IMR-90 (cell line): Measurements from ENCODE around the gene BMERB1. TPM values are rescaled to one million over a fixed set of nuclear protein-coding genes. Genes with fewer than 3 reads are reported as not detected.

ENCODE experiments used
- ATAC-seq: fragments of 200-7000 bp; cut with Tn5 transposase; 2 replicates; pipeline ENCODE4 v1.9.1; 2020; ENCODE audit warnings: low read depth, mild to moderate bottlenecking, moderate library complexity
- BruUV-seq: library from RNA; stranded (reverse); fragments of 400-500 nt; replicated peaks from 2 replicates; lab custom pipeline; 2021; lab: Mats Ljungman, UMichigan
- CTCF ChIA-PET: fragments of 300-600 bp; formaldehyde crosslinking; extraction: SDS; loops from one replicate; lab custom pipeline; 2021; ENCODE audit warnings: antibody characterized with exemption; lab: Yijun Ruan, JAX
- POLR2A ChIA-PET: fragments of 300-600 bp; sonication (Branson Sonifier 250); formaldehyde crosslinking; loops from one replicate; lab custom pipeline; 2022; ENCODE audit warnings: antibody characterized with exemption; ENCODE audit not compliant: unreplicated experiment; lab: Charles Lee
- DNase-seq: peaks from one replicate; pipeline ENCODE4 v3.0.0; 2013
- H2AFZ ChIP-seq: replicated peaks from 2 replicates; pipeline ENCODE3; 2013; ENCODE audit warnings: low read length, mild to moderate bottlenecking; ENCODE audit not compliant: poor library complexity
- H2AK5ac ChIP-seq: 2 replicates; pipeline ENCODE4 v1.6.1; 2013; ENCODE audit warnings: low read depth, low read length, inconsistent platforms
- H2AK9ac ChIP-seq: replicated peaks from 2 replicates; pipeline ENCODE3; 2013; ENCODE audit warnings: mild to moderate bottlenecking, low read depth, low read length, moderate library complexity; ENCODE audit not compliant: poor library complexity
- H2BK120ac ChIP-seq: 2 replicates; pipeline ENCODE4 v1.6.1; 2013; ENCODE audit warnings: low read depth, low read length, inconsistent platforms
- H2BK15ac ChIP-seq: 3 replicates; pipeline ENCODE4 v1.6.1; 2013; ENCODE audit warnings: low read depth, low read length, inconsistent platforms
- H2BK20ac ChIP-seq: 2 replicates; pipeline ENCODE4 v1.6.1; 2013; ENCODE audit warnings: low read depth, mild to moderate bottlenecking, inconsistent platforms, low read length, moderate library complexity
- H2BK5ac ChIP-seq: 2 replicates; pipeline ENCODE4 v1.6.1; 2013; ENCODE audit warnings: mild to moderate bottlenecking, low read depth, low read length, inconsistent platforms; ENCODE audit not compliant: poor library complexity, severe bottlenecking
- H3K14ac ChIP-seq: replicated peaks from 2 replicates; pipeline ENCODE4 v1.6.1; 2013; ENCODE audit warnings: low read depth, low read length, inconsistent platforms
- H3K18ac ChIP-seq: 2 replicates; pipeline ENCODE4 v1.6.1; 2013; ENCODE audit warnings: low read depth, low read length, control low read depth
- H3K23ac ChIP-seq: 2 replicates; pipeline ENCODE4 v1.6.1; 2013; ENCODE audit warnings: low read depth, low read length, inconsistent platforms
- H3K27ac ChIP-seq: 2 replicates; pipeline ENCODE4 v1.5.1; 2013; ENCODE audit warnings: mild to moderate bottlenecking, control low read depth, low read length; ENCODE audit not compliant: insufficient read depth
- H3K27me3 ChIP-seq: 2 replicates; pipeline ENCODE4 v1.6.1; 2013; ENCODE audit warnings: low read length; ENCODE audit not compliant: control insufficient read depth, insufficient read depth
- H3K36me3 ChIP-seq: 2 replicates; pipeline ENCODE4 v1.6.1; 2013; ENCODE audit warnings: low read length, mixed read lengths; ENCODE audit not compliant: control insufficient read depth, insufficient read depth
- H3K4ac ChIP-seq: 2 replicates; pipeline ENCODE4 v1.6.1; 2013; ENCODE audit warnings: low read depth, low read length, inconsistent platforms
- H3K4me1 ChIP-seq: 2 replicates; pipeline ENCODE4 v1.6.1; 2013; ENCODE audit warnings: low read length, mixed read lengths; ENCODE audit not compliant: control insufficient read depth, insufficient read depth
- H3K4me2 ChIP-seq: 2 replicates; pipeline ENCODE4 v1.6.1; 2013; ENCODE audit warnings: low read depth, mild to moderate bottlenecking, control low read depth, low read length, moderate library complexity
- H3K4me3 ChIP-seq: 2 replicates; pipeline ENCODE4 v1.5.1; 2013; ENCODE audit warnings: low read depth, mild to moderate bottlenecking, control low read depth, low read length, moderate library complexity; ENCODE audit not compliant: insufficient read depth
- H3K56ac ChIP-seq: 2 replicates; pipeline ENCODE4 v1.6.1; 2013; ENCODE audit warnings: low read length, inconsistent platforms; ENCODE audit not compliant: insufficient read depth; ENCODE audit errors: extremely low read depth
- H3K79me1 ChIP-seq, 2 experiments: 2 replicates each; pipeline ENCODE4 v1.6.1; 2013; ENCODE audit warnings: low read length in 2 of 2, inconsistent platforms in 1 of 2, low read depth in 1 of 2
- H3K9ac ChIP-seq: 2 replicates; pipeline ENCODE4 v1.6.1; 2013; ENCODE audit warnings: low read depth, low read length, control low read depth
- H3K9me1 ChIP-seq: 2 replicates; pipeline ENCODE4 v1.6.1; 2013; ENCODE audit warnings: low read length, inconsistent platforms; ENCODE audit not compliant: insufficient read depth
- H3K9me3 ChIP-seq: 2 replicates; pipeline ENCODE4 v1.6.1; 2013; ENCODE audit warnings: low read length; ENCODE audit not compliant: control insufficient read depth, insufficient read depth
- H4K20me1 ChIP-seq: 2 replicates; pipeline ENCODE4 v1.6.1; 2013; ENCODE audit warnings: low read length, inconsistent platforms; ENCODE audit not compliant: insufficient read depth
- H4K5ac ChIP-seq: 2 replicates; pipeline ENCODE4 v1.6.1; 2013; ENCODE audit warnings: mild to moderate bottlenecking, low read depth, low read length, control low read depth
- H4K8ac ChIP-seq, 2 experiments: 2 replicates each; pipeline ENCODE4 v1.6.1; 2013; ENCODE audit warnings: low read depth in 2 of 2, low read length in 2 of 2, control low read depth in 1 of 2, inconsistent platforms in 1 of 2
- H4K91ac ChIP-seq: 2 replicates; pipeline ENCODE4 v1.6.1; 2013; ENCODE audit warnings: low read depth, low read length, inconsistent platforms; ENCODE audit not compliant: insufficient read depth
- BHLHE40 ChIP-seq: fragments of 150-350 bp; IDR thresholded peaks from 2 replicates; pipeline ENCODE4 v1.6.1; 2016; ENCODE audit warnings: mild to moderate bottlenecking, low read depth, low read length
- CEBPB ChIP-seq: IDR thresholded peaks from 2 replicates; pipeline ENCODE4 v1.6.1; 2012; ENCODE audit warnings: low read depth, low read length, improper control_type of control experiment
- ELK1 ChIP-seq: fragments of 150-350 bp; IDR thresholded peaks from 2 replicates; pipeline ENCODE4 v1.6.1; 2016; ENCODE audit warnings: low read depth, mild to moderate bottlenecking, low read length, moderate library complexity, borderline replicate concordance
- MAFK ChIP-seq: IDR thresholded peaks from 2 replicates; pipeline ENCODE4 v1.6.1; 2012; ENCODE audit warnings: low read depth, low read length, improper control_type of control experiment
- POLR2A ChIP-seq: IDR thresholded peaks from 2 replicates; pipeline ENCODE4 v1.6.1; 2012; ENCODE audit warnings: mild to moderate bottlenecking, low read depth, low read length
- RAD21 ChIP-seq: IDR thresholded peaks from 2 replicates; pipeline ENCODE4 v1.6.1; 2012; ENCODE audit warnings: low read length, improper control_type of control experiment
- RFX5 ChIP-seq: IDR thresholded peaks from 2 replicates; pipeline ENCODE4 v1.8.0; 2012; ENCODE audit warnings: low read depth, mild to moderate bottlenecking, low read length, moderate library complexity
- USF2 ChIP-seq: fragments of 150-350 bp; IDR thresholded peaks from 2 replicates; pipeline ENCODE4 v1.6.1; 2017; ENCODE audit warnings: mild to moderate bottlenecking, antibody characterized with exemption, low read length, low read depth
- WGBS, 2 experiments: methylation state at CpG; one replicate each; pipeline versions ENCODE4 v1.1.5 to v1.1.7; 2013; ENCODE audit warnings: missing lambda C conversion rate in 2 of 2; ENCODE audit not compliant: insufficient read length in 1 of 2; ENCODE audit errors: extremely low coverage in 2 of 2; 5-methylcytosine and 5-hydroxymethylcytosine counted together
- dilution Hi-C: fragments of 300-500 bp; cut with HindIII; formaldehyde crosslinking; loops from one replicate; pipeline ENCODE4 v1.14.3; 2018; ENCODE audit warnings: low sequenced_read_pairs; ENCODE audit not compliant: unreplicated experiment
- in situ Hi-C: fragments of 300-500 bp; cut with MboI; formaldehyde crosslinking; loops from 3 replicates; pipeline ENCODE4 v1.14.3; 2019; ENCODE audit warnings: low sequenced_read_pairs, inconsistent platforms, mixed read lengths
- intact Hi-C: fragments of 100-400 bp; cut with micrococcal nuclease; formaldehyde crosslinking; loops from 2 replicates; pipeline ENCODE4 v1.10.0; 2022
- polyA plus RNA-seq, 3 experiments: library from polyadenylated mRNA; depleted of rRNA; stranded (reverse); fragments of >200 nt; gene quantifications; 2 replicates each; pipeline ENCODE4 v1.2.3, GENCODE V29; 2012; ENCODE audit warnings: low replicate concordance in 1 of 3
- total RNA-seq: library from RNA; depleted of rRNA; stranded (reverse); fragments of >200 nt; gene quantifications from 2 replicates; pipeline ENCODE4 v1.2.3, GENCODE V29; 2012

Gene BMERB1
- total and polyA plus RNA-seq, 2 of the 4 experiments (the other 2 are of a cell fraction): 22.6 to 32.9 TPM

- no peak for DNase-seq
- 100% methylated on average over 1 of the region's 3 CpGs; no CpG with 5 or more reads in 1 of the 2 experiments for WGBS, 2 experiments
- Histone ChIP-seq H3K4me2 (no peak overlapping the region), H2AK5ac (peak overlapping the region; percentile 99), H3K79me1 (peaks cover 11 to 19% of the 10 kb centered on the region in 2 experiments), H3K56ac (no peak overlapping the region), H2BK5ac (peak overlapping the region; percentile 88), H4K91ac (peak overlapping the region; percentile 4; the same call in 1 of the 2 replicates), H3K23ac (peak overlapping the region; percentile 50), H3K4me3 (no peak overlapping the region), H3K9ac (no peak overlapping the region), H4K8ac (peak overlapping the region in 1 of 2 experiments; percentile 14; a peak in 1 of 4 replicates), H3K9me1 (peaks cover 11% of the 10 kb centered on the region), H2BK15ac (peak overlapping the region; percentile 5; the same call in 1 of the 3 replicates), H2BK20ac (peak overlapping the region; percentile 33; the same call in 1 of the 2 replicates), H4K5ac (no peak overlapping the region; the same call in 1 of the 2 replicates), H3K18ac (no peak overlapping the region; the same call in 1 of the 2 replicates), H3K9me3 (no peaks in the 10 kb centered on the region), H3K36me3 (peaks cover 16% of the 10 kb centered on the region), H2AFZ (peak overlapping the region; percentile 13), H3K4me1 (peaks cover 7% of the 10 kb centered on the region), H3K27me3 (no peaks in the 10 kb centered on the region), H4K20me1 (peaks cover 13% of the 10 kb centered on the region), H2AK9ac (peak overlapping the region; percentile 7), H3K14ac (peak overlapping the region; percentile 3), H3K4ac (peak overlapping the region; percentile 58; the same call in 1 of the 2 replicates), H3K27ac (no peak overlapping the region), H2BK120ac (no peak overlapping the region)
- intact Hi-C loops: no loop called here
- TF ChIP-seq POLR2A: no peak
- TF ChIP-seq RAD21: no peak
- TF ChIP-seq CEBPB: no peak
- TF ChIP-seq USF2: no peak
- no peak for TF ChIP-seq ELK1
- TF ChIP-seq RFX5: no peak
- no peak for TF ChIP-seq MAFK
- no peak for TF ChIP-seq BHLHE40
- dilution Hi-C loops: no loop called here
- ATAC-seq: no peak
- CTCF ChIA-PET: interaction anchor here (0.9 kb wide), 1 partner anchor 38 kb away, joined by 3 read pairs; no protein-coding TSS in a partner anchor
- no TSS peak for BruUV-seq
- in situ Hi-C loops: no loop called here
- POLR2A ChIA-PET: no interaction called here
Observed at GRCh38 chr16:15517743-15518377, 83.5 kb downstream of the BMERB1 start.
